GM23338 (cell line): ENCODE measurements around the gene CTDSPL. TPM values are rescaled to one million over a fixed set of nuclear protein-coding genes. Genes with fewer than 3 reads are reported as not detected.

Source experiments
- ATAC-seq: fragments of 200-7000 bp; cut with Tn5 transposase; 3 replicates; pipeline ENCODE4 v1.9.1; 2020
- DNase-seq: peaks from one replicate; pipeline ENCODE4 v3.0.0-alpha.2; 2015; ENCODE audit warnings: low spot score
- H2AFZ ChIP-seq: fragments of 200-600 bp; sonication (generic); 2 replicates; pipeline ENCODE4 v1.8.0; 2016; ENCODE audit warnings: antibody characterized with exemption, mild to moderate bottlenecking, moderate library complexity
- H3F3A ChIP-seq: fragments of 200-600 bp; sonication (generic); replicated peaks from 2 replicates; pipeline ENCODE4 v1.8.0; 2017; ENCODE audit warnings: antibody characterized with exemption, mixed run types, low read depth
- H3K27ac ChIP-seq: fragments of 200-600 bp; sonication (generic); 2 replicates; pipeline ENCODE4 v1.6.1; 2016; ENCODE audit warnings: low read depth
- H3K27me3 ChIP-seq: fragments of 200-600 bp; sonication (generic); 2 replicates; pipeline ENCODE4 v1.8.0; 2016; ENCODE audit warnings: mild to moderate bottlenecking, mixed run types, moderate library complexity; ENCODE audit not compliant: insufficient read depth
- H3K36me3 ChIP-seq: fragments of 200-600 bp; sonication (generic); 2 replicates; pipeline ENCODE4 v1.8.0; 2016; ENCODE audit warnings: mild to moderate bottlenecking; ENCODE audit not compliant: insufficient read depth
- H3K4me1 ChIP-seq: fragments of 200-600 bp; sonication (generic); 2 replicates; pipeline ENCODE4 v1.8.0; 2016; ENCODE audit warnings: mild to moderate bottlenecking, moderate library complexity; ENCODE audit not compliant: insufficient read depth
- H3K4me2 ChIP-seq: fragments of 200-600 bp; sonication (generic); 2 replicates; pipeline ENCODE4 v1.7.1; 2017; ENCODE audit warnings: mixed run types
- H3K4me3 ChIP-seq: fragments of 200-600 bp; sonication (generic); 2 replicates; pipeline ENCODE4 v1.6.1; 2016; ENCODE audit warnings: mixed run types
- H3K79me2 ChIP-seq: fragments of 200-600 bp; sonication (generic); replicated peaks from 2 replicates; pipeline ENCODE4 v1.8.0; 2017; ENCODE audit warnings: mild to moderate bottlenecking; ENCODE audit not compliant: insufficient read depth
- H3K9me2 ChIP-seq: fragments of 200-600 bp; sonication (generic); 2 replicates; pipeline ENCODE4 v1.8.0; 2017; ENCODE audit not compliant: insufficient read depth
- H4K20me1 ChIP-seq: fragments of 200-600 bp; sonication (generic); replicated peaks from 2 replicates; pipeline ENCODE4 v1.8.0; 2017; ENCODE audit warnings: mild to moderate bottlenecking; ENCODE audit not compliant: insufficient read depth
- H3K27ac Mint-ChIP-seq: 2 replicates; pipeline ENCODE4 v1.8.0; 2020; ENCODE audit warnings: inconsistent platforms, mild to moderate bottlenecking, moderate library complexity, mixed read lengths
- H3K27me3 Mint-ChIP-seq: 3 replicates; pipeline ENCODE4 v1.8.0; 2022; ENCODE audit warnings: low read depth, mild to moderate bottlenecking, moderate library complexity, mixed read lengths, inconsistent platforms; ENCODE audit not compliant: insufficient read depth, poor library complexity
- H3K36me3 Mint-ChIP-seq: 3 replicates; pipeline ENCODE4 v1.8.0; 2021; ENCODE audit warnings: low read depth, mild to moderate bottlenecking, inconsistent platforms, moderate library complexity, mixed read lengths
- H3K4me1 Mint-ChIP-seq: 3 replicates; pipeline ENCODE4 v1.8.0; 2020; ENCODE audit warnings: mild to moderate bottlenecking, inconsistent platforms, mixed read lengths
- H3K4me3 Mint-ChIP-seq: 3 replicates; pipeline ENCODE4 v1.8.0; 2021; ENCODE audit warnings: moderate library complexity, mild to moderate bottlenecking, inconsistent platforms, mixed read lengths
- H3K9me3 Mint-ChIP-seq: 3 replicates; pipeline ENCODE4 v1.8.0; 2020; ENCODE audit warnings: moderate library complexity, mild to moderate bottlenecking, inconsistent platforms, mixed read lengths
- ZNF114 ChIP-seq: fragments of 250-450 bp; sonication (Bioruptor Pico); IDR thresholded peaks from 2 replicates; pipeline ENCODE4 v1.5.0; 2020; ENCODE audit warnings: mild to moderate bottlenecking, moderate library complexity
- polyA plus RNA-seq: library from polyadenylated mRNA; unstranded; fragments of >200 nt; fragmentation: Nextera tagmentation; extraction: Ambion mirVana; gene quantifications from 2 replicates; pipeline ENCODE4 v1.2.1, GENCODE V29; 2016
- total RNA-seq: library from RNA; depleted of rRNA; stranded (reverse); fragments of >200 nt; shearing (Covaris generic); gene quantifications from 2 replicates; pipeline ENCODE4 v1.2.3, GENCODE V29; 2014
- TF ChIP-seq, protein P1 (sequence below): fragments of 250-450 bp; sonication (Bioruptor Pico); IDR thresholded peaks from 2 replicates; pipeline ENCODE4 v1.5.0; 2020; ENCODE audit warnings: mild to moderate bottlenecking, moderate library complexity
- TF ChIP-seq, protein P2 (sequence below): IDR thresholded peaks from 2 replicates; pipeline ENCODE4 v1.6.1; 2016; ENCODE audit warnings: antibody characterized with exemption
- TF ChIP-seq, protein P3 (sequence below): IDR thresholded peaks from one replicate; pipeline ENCODE4 v1.6.1; 2018; ENCODE audit warnings: antibody characterized with exemption; ENCODE audit not compliant: unreplicated experiment

CTDSPL gene
- total and polyA plus RNA-seq, 2 experiments from 2014 or later, result 23.2 to 42.0 TPM

DNA sequence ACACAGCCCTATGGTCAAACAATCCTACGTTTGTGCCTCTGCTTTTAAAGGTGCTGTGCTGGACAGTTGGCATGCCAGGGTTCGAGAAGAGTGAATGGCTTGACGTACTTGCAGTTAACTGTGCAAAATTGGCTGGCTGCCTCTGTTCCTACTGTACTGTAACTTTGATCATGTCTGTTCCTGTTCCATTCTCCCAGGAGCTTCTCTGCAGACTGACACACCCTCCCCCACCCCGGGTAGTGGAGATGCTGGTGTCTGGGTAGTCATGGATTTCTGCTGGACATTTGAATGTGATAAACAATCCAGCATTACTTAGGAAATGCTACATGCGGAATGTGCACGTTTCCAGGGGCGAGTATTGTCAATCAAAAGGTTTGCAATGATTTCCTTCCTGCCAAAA, 122.4 kb downstream of the CTDSPL start (continued):
- TF ChIP-seq, protein P1, sequence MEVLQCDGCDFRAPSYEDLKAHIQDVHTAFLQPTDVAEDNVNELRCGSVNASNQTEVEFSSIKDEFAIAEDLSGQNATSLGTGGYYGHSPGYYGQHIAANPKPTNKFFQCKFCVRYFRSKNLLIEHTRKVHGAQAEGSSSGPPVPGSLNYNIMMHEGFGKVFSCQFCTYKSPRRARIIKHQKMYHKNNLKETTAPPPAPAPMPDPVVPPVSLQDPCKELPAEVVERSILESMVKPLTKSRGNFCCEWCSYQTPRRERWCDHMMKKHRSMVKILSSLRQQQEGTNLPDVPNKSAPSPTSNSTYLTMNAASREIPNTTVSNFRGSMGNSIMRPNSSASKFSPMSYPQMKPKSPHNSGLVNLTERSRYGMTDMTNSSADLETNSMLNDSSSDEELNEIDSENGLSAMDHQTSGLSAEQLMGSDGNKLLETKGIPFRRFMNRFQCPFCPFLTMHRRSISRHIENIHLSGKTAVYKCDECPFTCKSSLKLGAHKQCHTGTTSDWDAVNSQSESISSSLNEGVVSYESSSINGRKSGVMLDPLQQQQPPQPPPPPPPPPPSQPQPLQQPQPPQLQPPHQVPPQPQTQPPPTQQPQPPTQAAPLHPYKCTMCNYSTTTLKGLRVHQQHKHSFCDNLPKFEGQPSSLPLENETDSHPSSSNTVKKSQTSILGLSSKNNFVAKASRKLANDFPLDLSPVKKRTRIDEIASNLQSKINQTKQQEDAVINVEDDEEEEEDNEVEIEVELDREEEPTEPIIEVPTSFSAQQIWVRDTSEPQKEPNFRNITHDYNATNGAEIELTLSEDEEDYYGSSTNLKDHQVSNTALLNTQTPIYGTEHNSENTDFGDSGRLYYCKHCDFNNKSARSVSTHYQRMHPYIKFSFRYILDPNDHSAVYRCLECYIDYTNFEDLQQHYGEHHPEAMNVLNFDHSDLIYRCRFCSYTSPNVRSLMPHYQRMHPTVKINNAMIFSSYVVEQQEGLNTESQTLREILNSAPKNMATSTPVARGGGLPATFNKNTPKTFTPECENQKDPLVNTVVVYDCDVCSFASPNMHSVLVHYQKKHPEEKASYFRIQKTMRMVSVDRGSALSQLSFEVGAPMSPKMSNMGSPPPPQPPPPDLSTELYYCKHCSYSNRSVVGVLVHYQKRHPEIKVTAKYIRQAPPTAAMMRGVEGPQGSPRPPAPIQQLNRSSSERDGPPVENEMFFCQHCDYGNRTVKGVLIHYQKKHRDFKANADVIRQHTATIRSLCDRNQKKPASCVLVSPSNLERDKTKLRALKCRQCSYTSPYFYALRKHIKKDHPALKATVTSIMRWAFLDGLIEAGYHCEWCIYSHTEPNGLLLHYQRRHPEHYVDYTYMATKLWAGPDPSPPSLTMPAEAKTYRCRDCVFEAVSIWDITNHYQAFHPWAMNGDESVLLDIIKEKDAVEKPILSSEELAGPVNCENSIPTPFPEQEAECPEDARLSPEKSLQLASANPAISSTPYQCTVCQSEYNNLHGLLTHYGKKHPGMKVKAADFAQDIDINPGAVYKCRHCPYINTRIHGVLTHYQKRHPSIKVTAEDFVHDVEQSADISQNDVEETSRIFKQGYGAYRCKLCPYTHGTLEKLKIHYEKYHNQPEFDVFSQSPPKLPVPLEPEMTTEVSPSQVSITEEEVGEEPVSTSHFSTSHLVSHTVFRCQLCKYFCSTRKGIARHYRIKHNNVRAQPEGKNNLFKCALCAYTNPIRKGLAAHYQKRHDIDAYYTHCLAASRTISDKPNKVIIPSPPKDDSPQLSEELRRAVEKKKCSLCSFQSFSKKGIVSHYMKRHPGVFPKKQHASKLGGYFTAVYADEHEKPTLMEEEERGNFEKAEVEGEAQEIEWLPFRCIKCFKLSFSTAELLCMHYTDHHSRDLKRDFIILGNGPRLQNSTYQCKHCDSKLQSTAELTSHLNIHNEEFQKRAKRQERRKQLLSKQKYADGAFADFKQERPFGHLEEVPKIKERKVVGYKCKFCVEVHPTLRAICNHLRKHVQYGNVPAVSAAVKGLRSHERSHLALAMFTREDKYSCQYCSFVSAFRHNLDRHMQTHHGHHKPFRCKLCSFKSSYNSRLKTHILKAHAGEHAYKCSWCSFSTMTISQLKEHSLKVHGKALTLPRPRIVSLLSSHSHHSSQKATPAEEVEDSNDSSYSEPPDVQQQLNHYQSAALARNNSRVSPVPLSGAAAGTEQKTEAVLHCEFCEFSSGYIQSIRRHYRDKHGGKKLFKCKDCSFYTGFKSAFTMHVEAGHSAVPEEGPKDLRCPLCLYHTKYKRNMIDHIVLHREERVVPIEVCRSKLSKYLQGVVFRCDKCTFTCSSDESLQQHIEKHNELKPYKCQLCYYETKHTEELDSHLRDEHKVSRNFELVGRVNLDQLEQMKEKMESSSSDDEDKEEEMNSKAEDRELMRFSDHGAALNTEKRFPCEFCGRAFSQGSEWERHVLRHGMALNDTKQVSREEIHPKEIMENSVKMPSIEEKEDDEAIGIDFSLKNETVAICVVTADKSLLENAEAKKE (CRISPR knock-in tag), result no peak

DNA sequence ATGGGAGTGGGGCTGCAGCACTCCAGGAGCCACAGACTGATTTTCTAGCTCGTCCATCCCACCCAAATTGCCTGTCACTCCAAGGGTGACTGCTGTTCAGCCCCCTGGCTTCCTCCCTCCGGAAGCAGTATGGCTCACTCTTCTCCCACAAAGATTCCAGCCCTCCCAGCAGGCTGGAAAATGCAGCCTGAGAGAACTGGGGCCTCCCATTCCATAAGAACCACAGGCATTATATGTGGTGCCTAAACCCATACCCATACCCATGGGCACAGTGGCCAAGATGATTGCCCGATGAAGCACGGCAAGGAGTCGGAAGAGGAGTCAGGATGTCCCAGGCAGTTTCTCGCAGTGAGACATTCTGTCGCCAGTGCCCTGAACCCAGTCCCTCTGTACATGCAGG, 122.9 kb downstream of the CTDSPL start:
- Histone ChIP-seq H4K20me1 (no peaks in the 10 kb centered on the region), H3K4me2 (no peak overlapping the region), H3K27ac (no peak overlapping the region), H3K79me2 (no peaks in the 10 kb centered on the region), H2AFZ (no peak overlapping the region), H3K27me3 (no peaks in the 10 kb centered on the region), H3K9me2 (no peaks in the 10 kb centered on the region), H3K4me1 (no peaks in the 10 kb centered on the region), H3F3A (no peaks in the 10 kb centered on the region), H3K36me3 (no peaks in the 10 kb centered on the region), H3K4me3 (no peak overlapping the region)
- Mint-ChIP-seq H3K4me3 (no peak overlapping the region), H3K36me3 (no peaks in the 10 kb centered on the region), H3K27me3 (peaks cover 13% of the 10 kb centered on the region), H3K4me1 (peaks cover 9% of the 10 kb centered on the region), H3K27ac (no peak overlapping the region), H3K9me3 (no peaks in the 10 kb centered on the region)
- ATAC-seq (no peak), DNase-seq (no peak)
- TF ChIP-seq, protein P2, sequence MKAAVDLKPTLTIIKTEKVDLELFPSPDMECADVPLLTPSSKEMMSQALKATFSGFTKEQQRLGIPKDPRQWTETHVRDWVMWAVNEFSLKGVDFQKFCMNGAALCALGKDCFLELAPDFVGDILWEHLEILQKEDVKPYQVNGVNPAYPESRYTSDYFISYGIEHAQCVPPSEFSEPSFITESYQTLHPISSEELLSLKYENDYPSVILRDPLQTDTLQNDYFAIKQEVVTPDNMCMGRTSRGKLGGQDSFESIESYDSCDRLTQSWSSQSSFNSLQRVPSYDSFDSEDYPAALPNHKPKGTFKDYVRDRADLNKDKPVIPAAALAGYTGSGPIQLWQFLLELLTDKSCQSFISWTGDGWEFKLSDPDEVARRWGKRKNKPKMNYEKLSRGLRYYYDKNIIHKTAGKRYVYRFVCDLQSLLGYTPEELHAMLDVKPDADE, result no peak
- no peak for TF ChIP-seq ZNF114 (CRISPR knock-in tag)
- TF ChIP-seq, protein P3, sequence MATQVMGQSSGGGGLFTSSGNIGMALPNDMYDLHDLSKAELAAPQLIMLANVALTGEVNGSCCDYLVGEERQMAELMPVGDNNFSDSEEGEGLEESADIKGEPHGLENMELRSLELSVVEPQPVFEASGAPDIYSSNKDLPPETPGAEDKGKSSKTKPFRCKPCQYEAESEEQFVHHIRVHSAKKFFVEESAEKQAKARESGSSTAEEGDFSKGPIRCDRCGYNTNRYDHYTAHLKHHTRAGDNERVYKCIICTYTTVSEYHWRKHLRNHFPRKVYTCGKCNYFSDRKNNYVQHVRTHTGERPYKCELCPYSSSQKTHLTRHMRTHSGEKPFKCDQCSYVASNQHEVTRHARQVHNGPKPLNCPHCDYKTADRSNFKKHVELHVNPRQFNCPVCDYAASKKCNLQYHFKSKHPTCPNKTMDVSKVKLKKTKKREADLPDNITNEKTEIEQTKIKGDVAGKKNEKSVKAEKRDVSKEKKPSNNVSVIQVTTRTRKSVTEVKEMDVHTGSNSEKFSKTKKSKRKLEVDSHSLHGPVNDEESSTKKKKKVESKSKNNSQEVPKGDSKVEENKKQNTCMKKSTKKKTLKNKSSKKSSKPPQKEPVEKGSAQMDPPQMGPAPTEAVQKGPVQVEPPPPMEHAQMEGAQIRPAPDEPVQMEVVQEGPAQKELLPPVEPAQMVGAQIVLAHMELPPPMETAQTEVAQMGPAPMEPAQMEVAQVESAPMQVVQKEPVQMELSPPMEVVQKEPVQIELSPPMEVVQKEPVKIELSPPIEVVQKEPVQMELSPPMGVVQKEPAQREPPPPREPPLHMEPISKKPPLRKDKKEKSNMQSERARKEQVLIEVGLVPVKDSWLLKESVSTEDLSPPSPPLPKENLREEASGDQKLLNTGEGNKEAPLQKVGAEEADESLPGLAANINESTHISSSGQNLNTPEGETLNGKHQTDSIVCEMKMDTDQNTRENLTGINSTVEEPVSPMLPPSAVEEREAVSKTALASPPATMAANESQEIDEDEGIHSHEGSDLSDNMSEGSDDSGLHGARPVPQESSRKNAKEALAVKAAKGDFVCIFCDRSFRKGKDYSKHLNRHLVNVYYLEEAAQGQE, result no peak
